HTERT RPE-1 (cell line): ENCODE measurements around the gene AARS2.

ENCODE experiments used
- in situ Hi-C: fragments of 300-500 bp; cut with MboI; formaldehyde crosslinking; loops from 4 replicates; pipeline ENCODE4 v1.14.3; 2020; ENCODE audit warnings: low sequenced_read_pairs

AARS2 gene

DNA sequence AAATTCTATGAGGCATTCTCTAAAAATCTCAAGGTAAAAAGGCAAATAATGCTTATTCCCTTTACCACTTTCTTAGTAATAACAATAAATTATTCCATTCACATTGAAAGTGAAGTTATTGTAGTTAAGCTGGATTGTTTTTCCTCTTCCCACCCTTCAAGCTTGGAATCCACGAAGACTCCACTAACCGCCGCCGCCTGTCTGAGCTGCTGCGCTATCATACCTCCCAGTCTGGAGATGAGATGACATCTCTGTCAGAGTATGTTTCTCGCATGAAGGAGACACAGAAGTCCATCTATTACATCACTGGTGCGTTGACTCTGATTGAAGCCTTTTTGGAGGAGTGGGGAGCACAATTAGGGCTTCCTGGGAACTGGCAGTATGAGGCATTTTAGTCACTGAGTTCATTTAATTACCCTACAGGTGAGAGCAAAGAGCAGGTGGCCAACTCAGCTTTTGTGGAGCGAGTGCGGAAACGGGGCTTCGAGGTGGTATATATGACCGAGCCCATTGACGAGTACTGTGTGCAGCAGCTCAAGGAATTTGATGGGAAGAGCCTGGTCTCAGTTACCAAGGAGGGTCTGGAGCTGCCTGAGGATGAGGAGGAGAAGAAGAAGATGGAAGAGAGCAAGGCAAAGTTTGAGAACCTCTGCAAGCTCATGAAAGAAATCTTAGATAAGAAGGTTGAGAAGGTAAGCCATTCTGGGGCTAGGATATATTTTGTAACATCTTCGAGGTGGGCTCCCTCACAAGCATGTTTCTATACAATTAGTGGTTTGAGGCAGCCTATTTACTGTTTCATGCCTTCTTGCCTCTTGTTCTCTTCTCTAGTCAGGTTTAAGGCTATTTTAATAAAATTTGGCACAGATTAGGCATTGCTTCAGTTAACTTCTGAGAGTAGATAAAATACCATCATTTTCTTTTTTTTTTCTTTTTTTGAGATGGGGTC lies 61.3 kb downstream of the AARS2 start:
- in situ Hi-C loops: no loop called here

DNA sequence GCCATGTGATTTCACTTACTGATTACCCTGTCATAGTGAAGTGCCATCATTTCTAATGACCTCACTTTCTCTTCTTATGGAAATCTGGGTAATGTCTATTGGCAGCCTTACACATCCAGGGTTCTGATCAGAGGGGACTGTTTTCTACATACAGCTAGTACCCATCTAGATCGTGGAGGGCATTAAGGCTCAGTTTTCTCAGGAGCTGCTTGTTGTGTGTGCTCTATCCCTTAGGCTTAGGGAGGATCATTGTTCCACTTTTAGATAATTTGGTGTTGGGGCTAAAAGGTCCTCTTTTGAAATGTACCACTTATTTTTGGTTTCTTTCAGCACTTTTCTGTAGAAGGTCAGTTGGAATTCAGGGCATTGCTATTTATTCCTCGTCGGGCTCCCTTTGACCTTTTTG lies 62.4 kb downstream of the AARS2 start:
- in situ Hi-C loops: no loop called here

DNA sequence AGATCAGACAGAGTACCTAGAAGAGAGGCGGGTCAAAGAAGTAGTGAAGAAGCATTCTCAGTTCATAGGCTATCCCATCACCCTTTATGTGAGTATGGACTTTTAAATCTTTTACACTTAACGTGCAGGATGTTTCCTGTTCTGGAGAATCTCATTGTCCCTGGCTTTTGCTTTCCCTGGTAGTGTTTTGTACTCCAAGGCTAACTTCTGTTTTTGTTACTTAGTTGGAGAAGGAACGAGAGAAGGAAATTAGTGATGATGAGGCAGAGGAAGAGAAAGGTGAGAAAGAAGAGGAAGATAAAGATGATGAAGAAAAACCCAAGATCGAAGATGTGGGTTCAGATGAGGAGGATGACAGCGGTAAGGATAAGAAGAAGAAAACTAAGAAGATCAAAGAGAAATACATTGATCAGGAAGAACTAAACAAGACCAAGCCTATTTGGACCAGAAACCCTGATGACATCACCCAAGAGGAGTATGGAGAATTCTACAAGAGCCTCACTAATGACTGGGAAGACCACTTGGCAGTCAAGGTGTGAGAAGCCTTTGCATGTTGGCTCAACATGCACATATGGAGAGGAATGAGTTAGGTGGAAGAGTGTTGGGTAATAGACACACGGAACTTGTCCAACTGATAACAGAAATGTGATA lies 63.0 kb downstream of the AARS2 start:
- in situ Hi-C loops: no loop called here
